Loucy (cell line): Measurements from ENCODE around the gene TYMP.

Source experiments
- H2AFZ ChIP-seq: fragments of 200-600 bp; sonication (generic); 2 replicates; pipeline ENCODE4 v1.6.0; 2016; ENCODE audit warnings: antibody characterized with exemption, mild to moderate bottlenecking, low read length, moderate library complexity
- H3F3A ChIP-seq: fragments of 200-600 bp; 2 replicates; pipeline ENCODE4 v1.6.0; 2016; ENCODE audit warnings: antibody characterized with exemption, low read depth, mild to moderate bottlenecking
- H3K27me3 ChIP-seq: fragments of 200-600 bp; sonication (generic); 2 replicates; pipeline ENCODE4 v1.6.1; 2014; ENCODE audit warnings: low read length, mild to moderate bottlenecking; ENCODE audit not compliant: insufficient read depth, poor library complexity, severe bottlenecking
- H3K36me3 ChIP-seq: fragments of 200-600 bp; sonication (generic); 2 replicates; pipeline ENCODE4 v1.6.1; 2016; ENCODE audit warnings: low read length; ENCODE audit not compliant: insufficient read depth
- H3K4me1 ChIP-seq: fragments of 200-600 bp; sonication (generic); 2 replicates; pipeline ENCODE4 v1.5.1; 2014; ENCODE audit warnings: low read length, mild to moderate bottlenecking; ENCODE audit not compliant: insufficient read depth, poor library complexity, severe bottlenecking
- H3K4me2 ChIP-seq: fragments of 200-600 bp; sonication (generic); 2 replicates; pipeline ENCODE4 v1.6.0; 2014; ENCODE audit warnings: antibody characterized with exemption, low read length, low read depth, mild to moderate bottlenecking; ENCODE audit not compliant: poor library complexity, severe bottlenecking
- H3K4me3 ChIP-seq: fragments of 200-600 bp; sonication (generic); 2 replicates; pipeline ENCODE4 v1.5.1; 2014; ENCODE audit warnings: low read length, mild to moderate bottlenecking, mixed read lengths; ENCODE audit not compliant: poor library complexity, severe bottlenecking
- H3K79me2 ChIP-seq: fragments of 200-600 bp; sonication (generic); 2 replicates; pipeline ENCODE4 v1.6.1; 2014; ENCODE audit warnings: low read length; ENCODE audit not compliant: insufficient read depth
- H3K9ac ChIP-seq: fragments of 200-600 bp; sonication (generic); 2 replicates; pipeline ENCODE4 v1.6.0; 2014; ENCODE audit warnings: mild to moderate bottlenecking, low read depth, low read length, moderate library complexity; ENCODE audit not compliant: poor library complexity, severe bottlenecking
- H3K9me2 ChIP-seq: fragments of 200-600 bp; sonication (generic); replicated peaks from 2 replicates; pipeline ENCODE4 v1.6.1; 2016; ENCODE audit warnings: low read depth, low read length, mixed read lengths
- H3K9me3 ChIP-seq: fragments of 200-600 bp; sonication (generic); 2 replicates; pipeline ENCODE4 v1.6.1; 2014; ENCODE audit warnings: mild to moderate bottlenecking, antibody characterized with exemption, low read length, low read depth; ENCODE audit not compliant: insufficient read depth
- H4K20me1 ChIP-seq: fragments of 200-600 bp; sonication (generic); 2 replicates; pipeline ENCODE4 v1.6.0; 2014; ENCODE audit warnings: antibody characterized with exemption, low read length, mild to moderate bottlenecking; ENCODE audit not compliant: insufficient read depth, poor library complexity, severe bottlenecking
- EZH2phosphoT487 ChIP-seq: fragments of 200-600 bp; IDR thresholded peaks from 2 replicates; pipeline ENCODE4 v1.6.1; 2018; ENCODE audit warnings: antibody characterized with exemption, mild to moderate bottlenecking, moderate library complexity, borderline replicate concordance
- TF ChIP-seq, protein P1 (sequence below): fragments of 200-600 bp; sonication (generic); conservative IDR thresholded peaks from 2 replicates; pipeline ENCODE4 v1.5.1; 2014; ENCODE audit warnings: mild to moderate bottlenecking, antibody characterized with exemption, low read length

Gene TYMP

GRCh38 chr22:50567721-50568252 is 38.0 kb upstream of the TYMP start:
- Histone ChIP-seq H3K4me3 (no peak overlapping the region), H3K79me2 (no peaks in the 10 kb centered on the region), H3K9me3 (no peaks in the 10 kb centered on the region), H3K9me2 (no peaks in the 10 kb centered on the region), H3K4me1 (peaks cover 7% of the 10 kb centered on the region), H4K20me1 (no peaks in the 10 kb centered on the region), H3F3A (no peaks in the 10 kb centered on the region), H2AFZ (no peak overlapping the region), H3K27me3 (no peaks in the 10 kb centered on the region), H3K4me2 (no peak overlapping the region), H3K36me3 (peaks cover 8% of the 10 kb centered on the region; the same call in 1 of the 2 replicates), H3K9ac (no peak overlapping the region)
- TF ChIP-seq, protein P1, sequence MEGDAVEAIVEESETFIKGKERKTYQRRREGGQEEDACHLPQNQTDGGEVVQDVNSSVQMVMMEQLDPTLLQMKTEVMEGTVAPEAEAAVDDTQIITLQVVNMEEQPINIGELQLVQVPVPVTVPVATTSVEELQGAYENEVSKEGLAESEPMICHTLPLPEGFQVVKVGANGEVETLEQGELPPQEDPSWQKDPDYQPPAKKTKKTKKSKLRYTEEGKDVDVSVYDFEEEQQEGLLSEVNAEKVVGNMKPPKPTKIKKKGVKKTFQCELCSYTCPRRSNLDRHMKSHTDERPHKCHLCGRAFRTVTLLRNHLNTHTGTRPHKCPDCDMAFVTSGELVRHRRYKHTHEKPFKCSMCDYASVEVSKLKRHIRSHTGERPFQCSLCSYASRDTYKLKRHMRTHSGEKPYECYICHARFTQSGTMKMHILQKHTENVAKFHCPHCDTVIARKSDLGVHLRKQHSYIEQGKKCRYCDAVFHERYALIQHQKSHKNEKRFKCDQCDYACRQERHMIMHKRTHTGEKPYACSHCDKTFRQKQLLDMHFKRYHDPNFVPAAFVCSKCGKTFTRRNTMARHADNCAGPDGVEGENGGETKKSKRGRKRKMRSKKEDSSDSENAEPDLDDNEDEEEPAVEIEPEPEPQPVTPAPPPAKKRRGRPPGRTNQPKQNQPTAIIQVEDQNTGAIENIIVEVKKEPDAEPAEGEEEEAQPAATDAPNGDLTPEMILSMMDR: no peak
- TF ChIP-seq EZH2phosphoT487: no peak

DNA sequence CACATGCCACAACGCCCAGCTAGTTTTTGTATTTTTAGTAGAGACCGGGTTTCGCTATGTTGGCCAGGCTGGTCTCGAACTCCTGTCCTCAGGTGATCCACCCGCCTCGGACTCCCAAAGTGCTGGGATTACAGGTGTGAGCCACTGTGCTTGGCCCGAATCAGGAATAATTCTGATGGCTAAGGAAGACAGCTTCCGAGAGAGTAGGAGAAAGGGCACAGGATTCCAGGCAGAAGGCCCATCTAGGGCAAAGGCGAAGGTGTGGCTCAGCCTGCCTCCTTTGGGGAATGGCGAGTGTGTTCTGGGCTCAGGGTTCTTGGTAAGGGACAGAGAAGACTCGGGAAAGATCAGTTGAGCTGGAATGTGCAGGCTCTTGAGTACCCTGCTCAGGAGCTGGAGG is 34.5 kb upstream of the TYMP start:
- no peak overlapping the region for H3K4me3 ChIP-seq
- TF ChIP-seq, protein P1: no peak
- TF ChIP-seq EZH2phosphoT487: no peak
- no peak overlapping the region for H3K9ac ChIP-seq
- no peaks in the 10 kb centered on the region for H3K27me3 ChIP-seq
- H3F3A ChIP-seq: no peaks in the 10 kb centered on the region
- H3K4me2 ChIP-seq: no peak overlapping the region
- H3K79me2 ChIP-seq: no peaks in the 10 kb centered on the region
- no peak overlapping the region for H2AFZ ChIP-seq
- no peaks in the 10 kb centered on the region; the same call in 1 of the 2 replicates for H3K36me3 ChIP-seq
- peaks cover 10% of the 10 kb centered on the region for H3K4me1 ChIP-seq
- H4K20me1 ChIP-seq: no peaks in the 10 kb centered on the region
- no peaks in the 10 kb centered on the region for H3K9me3 ChIP-seq
- H3K9me2 ChIP-seq: no peaks in the 10 kb centered on the region

- TF ChIP-seq, protein P1: no peak
- TF ChIP-seq EZH2phosphoT487: no peak
- Histone ChIP-seq H3K4me3 (peak overlapping the region; percentile 73), H3K4me1 (peaks cover 10% of the 10 kb centered on the region), H3K9ac (peak overlapping the region; percentile 28), H3K79me2 (no peaks in the 10 kb centered on the region), H4K20me1 (no peaks in the 10 kb centered on the region), H3K36me3 (no peaks in the 10 kb centered on the region), H2AFZ (peak overlapping the region; percentile 77), H3K9me3 (no peaks in the 10 kb centered on the region), H3F3A (no peaks in the 10 kb centered on the region), H3K27me3 (no peaks in the 10 kb centered on the region), H3K9me2 (no peaks in the 10 kb centered on the region), H3K4me2 (peak overlapping the region; percentile 83)
Observed at GRCh38 chr22:50563413-50564160, 33.8 kb upstream of the TYMP start.
